Cardiac fibroblast (primary cell): Measurements from ENCODE around the gene ZC3H4.

Source experiments
- DNase-seq, 2 donors: peaks; one replicate each; pipeline versions ENCODE4 v3.0.0 to v3.0.0-alpha.2; 2010; ENCODE audit warnings: low read depth in 2 of 2
- H3K4me3 ChIP-seq, 2 donors: replicated peaks in 1 of 2; 1 replicate in 1 of 2; 2 replicates in 1 of 2; pipeline ENCODE4 v1.5.1; 2011; ENCODE audit warnings: low read depth in 2 of 2, low read length in 2 of 2, mild to moderate bottlenecking in 2 of 2, moderate library complexity in 1 of 2
- TF ChIP-seq, protein P1 (sequence below): IDR thresholded peaks from one replicate; pipeline ENCODE4 v1.5.1; 2011; ENCODE audit warnings: low read depth, mild to moderate bottlenecking, low read length, inconsistent platforms

The ZC3H4 gene

DNA sequence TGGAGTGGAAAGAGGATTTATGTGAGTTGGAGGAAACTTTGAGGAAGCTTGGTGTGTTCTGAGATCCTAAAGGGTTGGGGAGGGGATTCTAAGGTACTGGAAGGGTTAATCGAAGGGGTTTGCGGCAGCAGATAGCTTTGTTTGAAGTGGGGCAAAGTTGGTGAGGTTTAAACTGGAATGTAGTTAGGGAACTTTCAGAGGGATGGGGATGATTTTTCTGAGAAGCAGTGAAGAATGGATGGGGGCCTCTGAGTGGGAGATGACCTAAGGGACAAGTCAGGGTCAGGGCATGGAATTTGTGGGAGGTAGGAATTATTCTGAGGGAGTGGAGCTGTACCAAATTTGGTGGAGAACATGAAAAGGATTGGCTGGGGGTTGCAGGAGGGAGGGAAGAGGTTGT, 21.0 kb upstream of the ZC3H4 start:
- DNase-seq = no peak
- H3K4me3 ChIP-seq = no peak overlapping the region
- TF ChIP-seq, protein P1, sequence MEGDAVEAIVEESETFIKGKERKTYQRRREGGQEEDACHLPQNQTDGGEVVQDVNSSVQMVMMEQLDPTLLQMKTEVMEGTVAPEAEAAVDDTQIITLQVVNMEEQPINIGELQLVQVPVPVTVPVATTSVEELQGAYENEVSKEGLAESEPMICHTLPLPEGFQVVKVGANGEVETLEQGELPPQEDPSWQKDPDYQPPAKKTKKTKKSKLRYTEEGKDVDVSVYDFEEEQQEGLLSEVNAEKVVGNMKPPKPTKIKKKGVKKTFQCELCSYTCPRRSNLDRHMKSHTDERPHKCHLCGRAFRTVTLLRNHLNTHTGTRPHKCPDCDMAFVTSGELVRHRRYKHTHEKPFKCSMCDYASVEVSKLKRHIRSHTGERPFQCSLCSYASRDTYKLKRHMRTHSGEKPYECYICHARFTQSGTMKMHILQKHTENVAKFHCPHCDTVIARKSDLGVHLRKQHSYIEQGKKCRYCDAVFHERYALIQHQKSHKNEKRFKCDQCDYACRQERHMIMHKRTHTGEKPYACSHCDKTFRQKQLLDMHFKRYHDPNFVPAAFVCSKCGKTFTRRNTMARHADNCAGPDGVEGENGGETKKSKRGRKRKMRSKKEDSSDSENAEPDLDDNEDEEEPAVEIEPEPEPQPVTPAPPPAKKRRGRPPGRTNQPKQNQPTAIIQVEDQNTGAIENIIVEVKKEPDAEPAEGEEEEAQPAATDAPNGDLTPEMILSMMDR = no peak

DNA sequence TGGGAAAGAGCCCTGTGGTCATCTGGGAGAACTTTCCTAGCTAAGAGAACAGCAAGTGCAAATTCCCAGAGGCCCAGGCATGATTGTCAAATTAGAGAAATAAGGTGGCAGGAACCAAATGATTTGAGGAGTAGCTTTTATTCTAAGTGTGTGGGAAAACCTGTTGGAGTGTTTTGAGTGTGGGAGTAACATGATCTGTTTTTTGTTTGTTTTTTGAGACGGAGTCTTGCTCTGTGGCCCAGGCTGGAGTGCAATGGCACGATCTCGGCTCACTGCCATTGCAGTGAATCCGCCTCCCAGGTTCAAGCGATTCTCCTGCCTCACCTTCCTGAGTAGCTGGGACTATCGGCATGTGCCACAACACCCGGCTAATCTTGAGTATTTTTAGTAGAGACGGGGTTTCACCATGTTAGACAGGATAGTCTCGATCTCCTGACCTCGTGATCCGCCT, 19.5 kb upstream of the ZC3H4 start:
- TF ChIP-seq, protein P1 = no peak
- no peak overlapping the region for H3K4me3 ChIP-seq
- no peak for DNase-seq

DNA sequence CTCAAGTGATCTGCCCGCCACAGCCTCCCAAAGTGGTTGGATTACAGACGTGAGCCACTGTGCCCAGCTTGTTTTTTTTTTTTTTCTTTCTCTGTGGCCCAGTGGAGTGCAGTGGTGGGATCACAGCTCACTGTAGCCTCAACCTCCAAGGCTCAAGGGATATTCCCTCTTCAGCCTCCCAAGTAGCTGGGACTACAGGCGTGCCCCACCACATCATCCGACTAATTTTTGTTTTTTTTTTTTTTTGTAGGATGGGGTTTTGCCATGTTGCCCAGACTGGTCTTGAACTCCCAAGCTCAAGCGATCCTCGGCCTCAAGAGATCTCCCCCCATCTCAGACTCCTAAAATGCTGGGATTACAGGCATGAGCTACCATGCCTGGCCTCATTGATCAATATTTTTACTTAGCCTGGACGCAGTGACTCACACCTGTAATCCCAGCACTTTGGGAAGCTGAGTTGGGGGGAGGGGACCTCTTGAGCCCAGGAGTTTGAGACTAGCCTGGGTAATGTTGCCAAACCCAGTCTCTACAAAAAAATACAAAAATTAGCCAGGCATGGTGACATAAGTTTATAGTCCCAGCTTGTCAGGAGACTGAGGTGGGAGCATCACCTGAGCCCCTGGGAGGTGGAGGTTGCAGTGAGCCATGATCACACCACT, 18.7 kb upstream of the ZC3H4 start:
- peak overlapping the region in 1 of 2 donors; percentile 93 for H3K4me3 ChIP-seq
- DNase-seq = no peak
- TF ChIP-seq, protein P1 = no peak

DNA sequence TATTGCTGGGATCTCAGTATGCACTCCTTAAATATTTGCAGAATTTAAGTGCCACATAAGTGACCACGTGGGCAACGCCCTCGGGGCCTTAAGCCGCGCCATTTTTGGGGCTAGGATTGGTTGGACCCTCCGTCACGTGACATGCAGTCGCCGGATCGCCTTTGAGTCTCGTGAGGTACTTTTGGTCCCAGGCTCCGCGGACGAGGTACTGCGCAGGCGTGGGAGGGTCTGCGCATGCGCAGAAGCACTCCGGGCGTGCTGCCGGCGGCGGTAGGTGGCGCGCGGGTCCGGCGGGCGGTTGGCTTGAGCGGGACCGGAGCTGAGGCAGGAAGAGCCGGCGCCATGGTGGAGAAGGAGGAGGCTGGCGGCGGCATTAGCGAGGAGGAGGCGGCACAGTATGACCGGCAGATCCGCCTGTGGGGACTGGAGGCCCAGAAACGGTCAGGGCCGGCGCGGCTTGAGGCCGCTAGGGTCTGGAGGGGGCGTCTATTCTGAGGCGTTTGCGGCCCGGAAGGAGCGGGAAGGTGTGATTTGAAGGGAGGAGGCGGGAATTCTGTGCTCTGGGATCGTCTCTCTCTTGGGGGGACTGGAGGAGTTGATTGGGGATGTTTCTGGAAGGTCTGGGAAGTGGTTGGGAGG, 17.1 kb upstream of the ZC3H4 start, which contains the start of gene SAE1:
Gene SAE1, plus strand, starts transcription at position 247 of the 639 bp plus-strand sequence. Its CDS starts 96 bp downstream, at position 343.
- H3K4me3 ChIP-seq = peak within 1 kb of the TSS; percentile 93 to 94
- TF ChIP-seq, protein P1 = peak; percentile 32

DNA sequence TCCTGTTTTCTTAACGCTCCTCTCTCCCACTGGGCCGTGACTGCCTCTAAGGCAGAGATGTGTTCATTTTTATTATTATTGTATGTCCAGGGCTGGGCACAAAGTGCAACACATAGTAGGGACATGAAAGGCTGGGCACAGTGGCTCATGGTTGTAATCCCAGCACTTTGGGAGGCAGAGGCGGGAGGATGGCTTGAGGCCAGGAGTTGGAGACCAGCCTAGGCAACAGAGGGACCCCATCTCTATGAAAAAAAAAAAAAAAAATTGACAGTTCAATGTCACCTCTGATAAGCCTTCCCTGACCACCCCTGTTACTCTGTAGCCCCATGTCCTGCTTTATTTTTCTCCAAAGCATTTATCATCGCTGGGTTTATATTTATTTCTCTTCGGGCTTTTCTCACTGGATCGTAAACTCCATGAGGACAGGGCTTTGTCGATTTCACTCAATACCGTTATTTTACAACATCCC, 16.6 kb upstream of the ZC3H4 start:
- no peak overlapping the region for H3K4me3 ChIP-seq
- TF ChIP-seq, protein P1 = no peak
- DNase-seq = no peak

More for the DNA sequence above, 17.1 kb upstream of the ZC3H4 start, which contains the start of gene SAE1:
- DNase-seq = peak; percentile 99

DNA sequence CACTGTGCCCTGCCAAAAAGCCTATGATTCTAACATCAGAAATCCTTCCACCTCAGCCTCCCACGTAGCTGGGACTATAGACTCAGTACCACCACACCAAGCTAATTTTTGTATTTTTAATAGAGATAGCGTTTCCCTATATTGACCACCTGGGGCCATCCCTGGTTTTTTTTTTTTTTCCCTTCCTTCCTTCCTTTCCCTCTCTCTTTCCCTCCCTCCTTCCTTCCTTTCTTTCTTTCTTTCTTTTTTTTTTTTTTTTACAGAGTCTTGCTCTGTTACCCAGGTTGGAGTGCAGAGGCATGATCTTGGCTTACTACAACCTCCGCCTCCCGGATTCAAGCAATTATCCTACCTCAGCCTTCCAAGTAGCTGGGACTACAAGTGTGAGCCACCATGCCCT, 16.0 kb upstream of the ZC3H4 start:
- TF ChIP-seq, protein P1 = no peak
- DNase-seq = no peak
- H3K4me3 ChIP-seq = no peak overlapping the region
